Omental fat pad (tissue), 4 donors: ENCODE measurements around the gene MON1B. TPM values are rescaled to one million over a fixed set of nuclear protein-coding genes. Genes with fewer than 3 reads are reported as not detected.
A peak's percentile ranks its signal among the peaks of the same experiment; 100 is the strongest.

Source experiments
- ATAC-seq: fragments of 150-250 bp; one replicate; pipeline ENCODE4 v1.9.1; 2016; ENCODE audit warnings: mild to moderate bottlenecking, moderate library complexity; ENCODE audit not compliant: low FRiP score
- DNase-seq: peaks from one replicate; pipeline ENCODE4 v3.0.0-alpha.2; 2019; ENCODE audit warnings: low spot score
- CTCF ChIP-seq, 3 donors: fragments of 450-650 bp; IDR thresholded peaks; one replicate each; pipeline ENCODE4 v1.5.1; 2016 to 2017; ENCODE audit warnings: antibody characterized with exemption in 3 of 3, mild to moderate bottlenecking in 3 of 3, moderate library complexity in 2 of 3
- total RNA-seq, 4 donors: library from RNA; depleted of rRNA; stranded (reverse); fragments of >200 nt; gene quantifications; one replicate each; pipeline ENCODE4 v1.1.0, GENCODE V29; 2016

MON1B gene
- total RNA-seq, 4 donors from 2014 or later, result 19.0 to 27.6 (median 25.2) TPM

GRCh38 chr16:77166726-77167125 is 24.3 kb upstream of the MON1B start:
- no peak for TF ChIP-seq CTCF (IDR thresholded peaks at IDR 0.05)
- ATAC-seq (no peak), DNase-seq (no peak)

- no peak for ATAC-seq
- no peak for DNase-seq
Measured at GRCh38 chr16:77168901-77169300, 22.1 kb upstream of the MON1B start.

GRCh38 chr16:77169650-77170236 is 21.2 kb upstream of the MON1B start:
- ATAC-seq, result no peak
- DNase-seq, result no peak
- TF ChIP-seq CTCF (IDR thresholded peaks at IDR 0.05), result no peak

More at GRCh38 chr16:77168901-77169300, 22.1 kb upstream of the MON1B start:
- TF ChIP-seq CTCF (IDR thresholded peaks at IDR 0.05), result no peak

- DNase-seq, result no peak
- no peak for TF ChIP-seq CTCF (IDR thresholded peaks at IDR 0.05)
- ATAC-seq, result no peak
Measured at GRCh38 chr16:77170805-77171204, 20.2 kb upstream of the MON1B start.

GRCh38 chr16:77171745-77172635 is 19.0 kb upstream of the MON1B start:
- ATAC-seq (peak; percentile 53), DNase-seq (no peak)
- TF ChIP-seq CTCF (IDR thresholded peaks at IDR 0.05), result peak in 1 of 3 donors; percentile 15

- TF ChIP-seq CTCF (IDR thresholded peaks at IDR 0.05), result no peak
- DNase-seq (no peak), ATAC-seq (no peak)
Measured at GRCh38 chr16:77172951-77173350, 18.0 kb upstream of the MON1B start.
